Midbrain (tissue), 1 donor: ENCODE measurements around the gene RHBDD1.

Source experiments
- DNase-seq: peaks from one replicate; lab custom pipeline; 2025; lab: John Stamatoyannopoulos, UW

RHBDD1 gene

GRCh38 chr2:226915846-226916360, 80.0 kb downstream of the RHBDD1 start:
- DNase-seq: no peak

GRCh38 chr2:226916669-226917068, 80.8 kb downstream of the RHBDD1 start:
- DNase-seq: no peak

- DNase-seq: no peak
These were observed 96.6 kb downstream of the RHBDD1 start for GRCh38 chr2:226932443-226932842.

GRCh38 chr2:226934546-226935201, 98.8 kb downstream of the RHBDD1 start:
- no peak for DNase-seq

- DNase-seq: no peak
These were observed 108.2 kb downstream of the RHBDD1 start for GRCh38 chr2:226943862-226944620.

GRCh38 chr2:226953206-226953605, 117.4 kb downstream of the RHBDD1 start:
- peak; percentile 15 for DNase-seq

- no peak for DNase-seq
These were observed 118.0 kb downstream of the RHBDD1 start for GRCh38 chr2:226953826-226954225.

GRCh38 chr2:226956659-226957058, 120.8 kb downstream of the RHBDD1 start:
- DNase-seq: no peak

- DNase-seq: no peak
These were observed 123.6 kb downstream of the RHBDD1 start for GRCh38 chr2:226959418-226959817.

GRCh38 chr2:226962176-226962773, 126.4 kb downstream of the RHBDD1 start:
- no peak for DNase-seq

GRCh38 chr2:226963528-226963927, 127.7 kb downstream of the RHBDD1 start:
- DNase-seq: no peak

- no peak for DNase-seq
These were observed 129.5 kb downstream of the RHBDD1 start for GRCh38 chr2:226965376-226965775.

- no peak for DNase-seq
These were observed 133.7 kb downstream of the RHBDD1 start for GRCh38 chr2:226969417-226970080.

GRCh38 chr2:226970362-226970761, 134.5 kb downstream of the RHBDD1 start:
- no peak for DNase-seq

- DNase-seq: no peak
These were observed 135.2 kb downstream of the RHBDD1 start for GRCh38 chr2:226971084-226971483.

- DNase-seq: no peak
These were observed 135.9 kb downstream of the RHBDD1 start for GRCh38 chr2:226971770-226972169.

- no peak for DNase-seq
These were observed 138.0 kb downstream of the RHBDD1 start for GRCh38 chr2:226973816-226974215.

- DNase-seq: no peak
These were observed 141.9 kb downstream of the RHBDD1 start for GRCh38 chr2:226977775-226978190.

GRCh38 chr2:226978300-226978699, 142.4 kb downstream of the RHBDD1 start:
- no peak for DNase-seq

GRCh38 chr2:226979004-226979403, 143.2 kb downstream of the RHBDD1 start:
- peak; percentile 62 for DNase-seq

- DNase-seq: no peak
These were observed 146.0 kb downstream of the RHBDD1 start for GRCh38 chr2:226981791-226982326.
